Endothelial cell of umbilical vein (primary cell): ENCODE results near the gene VPS8. TPM values are rescaled to one million over a fixed set of nuclear protein-coding genes. Genes with fewer than 3 reads are reported as not detected.

Experiments used
- BruUV-seq: library from RNA; stranded (reverse); fragments of 400-500 nt; replicated peaks from 2 replicates; lab custom pipeline; 2021; lab: Mats Ljungman, UMichigan
- CTCF ChIA-PET: fragments of 300-600, 350-600 bp; sonication (Branson Sonifier 250); formaldehyde crosslinking; loops from one replicate; lab custom pipeline; 2021; ENCODE audit warnings: antibody characterized with exemption, inconsistent platforms; lab: Charles Lee
- POLR2A ChIA-PET: fragments of 300-600, 350-600 bp; sonication (Branson Sonifier 250); formaldehyde crosslinking; loops from one replicate; lab custom pipeline; 2021; ENCODE audit warnings: antibody characterized with exemption, inconsistent platforms; lab: Charles Lee
- DNase-seq: peaks from one replicate; pipeline ENCODE4 v3.0.0-alpha.2; 2011; ENCODE audit warnings: low read depth, low spot score
- FAIRE-seq: peaks from 2 replicates; lab custom pipeline; 2011; peaks lifted over from hg19 to GRCh38; lab: Jason Lieb, UNC
- H2AFZ ChIP-seq: 2 replicates; pipeline ENCODE4 v1.6.0; 2012; ENCODE audit warnings: low read depth, low read length, control low read depth, inconsistent platforms
- H3K27ac ChIP-seq: 2 replicates; pipeline ENCODE4 v1.5.1; 2011; ENCODE audit warnings: low read depth, mild to moderate bottlenecking, control low read depth, low read length, moderate library complexity; ENCODE audit not compliant: insufficient read depth
- H3K27me3 ChIP-seq, 2 experiments: 2 replicates each; pipeline versions ENCODE4 v1.6.0 to v1.6.1; 2011; ENCODE audit warnings: low read length in 2 of 2, mixed read lengths in 1 of 2; ENCODE audit not compliant: control insufficient read depth in 2 of 2, insufficient read depth in 2 of 2
- H3K36me3 ChIP-seq, 2 experiments: 2 replicates in 1 of 2; 3 replicates in 1 of 2; pipeline ENCODE4 v1.5.1; 2011; ENCODE audit warnings: low read length in 2 of 2, mild to moderate bottlenecking in 1 of 2, moderate library complexity in 1 of 2; ENCODE audit not compliant: control insufficient read depth in 2 of 2, insufficient read depth in 2 of 2; ENCODE audit errors: extremely low read depth in 1 of 2
- H3K4me1 ChIP-seq: 3 replicates; pipeline ENCODE4 v1.5.1; 2011; ENCODE audit warnings: mild to moderate bottlenecking, low read length; ENCODE audit not compliant: control insufficient read depth, insufficient read depth; ENCODE audit errors: extremely low read depth
- H3K4me2 ChIP-seq: 2 replicates; pipeline ENCODE4 v1.6.1; 2011; ENCODE audit warnings: low read length, control low read depth, mixed read lengths; ENCODE audit not compliant: insufficient read depth
- H3K4me3 ChIP-seq, 3 experiments: fragments of 200-600 bp in 1 of 3; sonication (generic), shearing (Covaris generic) in 1 of 3; replicated peaks in 1 of 3; 2 replicates each; pipeline ENCODE4 v1.5.1; 2011 to 2016; ENCODE audit warnings: control low read depth in 3 of 3, low read length in 3 of 3, mild to moderate bottlenecking in 2 of 3, inconsistent platforms in 1 of 3, low read depth in 1 of 3, moderate library complexity in 1 of 3; ENCODE audit not compliant: insufficient read depth in 1 of 3
- H3K79me2 ChIP-seq: 2 replicates; pipeline ENCODE4 v1.6.0; 2012; ENCODE audit warnings: low read length, inconsistent platforms; ENCODE audit not compliant: control insufficient read depth, insufficient read depth
- H3K9ac ChIP-seq: replicated peaks from 2 replicates; pipeline ENCODE3; 2011; ENCODE audit warnings: low read length, control low read depth; ENCODE audit not compliant: insufficient read depth; ENCODE audit errors: extremely low read depth
- H3K9me1 ChIP-seq: replicated peaks from 3 replicates; pipeline ENCODE4 v1.6.0; 2011; ENCODE audit warnings: mild to moderate bottlenecking, low read length; ENCODE audit not compliant: control insufficient read depth, insufficient read depth; ENCODE audit errors: extremely low read depth
- H3K9me3 ChIP-seq: replicated peaks from 2 replicates; pipeline ENCODE4 v1.5.1; 2012; ENCODE audit warnings: low read length, inconsistent platforms; ENCODE audit not compliant: control insufficient read depth, insufficient read depth
- H4K20me1 ChIP-seq: replicated peaks from 2 replicates; pipeline ENCODE3; 2011; ENCODE audit warnings: mild to moderate bottlenecking, low read length; ENCODE audit not compliant: control insufficient read depth, insufficient read depth; ENCODE audit errors: extremely low read depth
- EZH2 ChIP-seq: IDR thresholded peaks from 2 replicates; pipeline ENCODE4 v1.6.1; 2012; ENCODE audit warnings: borderline replicate concordance, low read depth, mild to moderate bottlenecking, moderate library complexity, low read length, inconsistent platforms; ENCODE audit not compliant: severe bottlenecking
- FOS ChIP-seq: IDR thresholded peaks from 2 replicates; pipeline ENCODE4 v1.6.1; 2011; ENCODE audit warnings: mild to moderate bottlenecking, low read length, moderate library complexity, borderline replicate concordance; ENCODE audit not compliant: insufficient read depth
- GATA2 ChIP-seq: IDR thresholded peaks from 2 replicates; pipeline ENCODE4 v1.7.0; 2011; ENCODE audit warnings: low read depth, mild to moderate bottlenecking, moderate library complexity, mixed read lengths, low read length; ENCODE audit not compliant: insufficient read length, insufficient read depth
- JUN ChIP-seq: IDR thresholded peaks from 2 replicates; pipeline ENCODE4 v1.6.1; 2011; ENCODE audit warnings: borderline replicate concordance, low read depth; ENCODE audit not compliant: insufficient read length, insufficient read depth
- MYC ChIP-seq: IDR thresholded peaks from one replicate; pipeline ENCODE4 v1.6.1; 2011; ENCODE audit warnings: mild to moderate bottlenecking, low read depth, low read length
- POLR2A ChIP-seq: IDR thresholded peaks from 2 replicates; pipeline ENCODE4 v1.6.1; 2012; ENCODE audit warnings: low read depth, mild to moderate bottlenecking, control low read depth, low read length
- POLR2AphosphoS5 ChIP-seq: IDR thresholded peaks from 2 replicates; pipeline ENCODE4 v1.6.1; 2012; ENCODE audit warnings: low read depth, mild to moderate bottlenecking, control low read depth, low read length, moderate library complexity; ENCODE audit not compliant: insufficient read depth
- dilution Hi-C: fragments of 300-500 bp; cut with MboI; formaldehyde crosslinking; loops from one replicate; pipeline ENCODE4 v1.15.0; 2019; ENCODE audit warnings: low sequenced_read_pairs; ENCODE audit not compliant: extremely low pct_ligation_motif_present
- intact Hi-C: fragments of 100-400 bp; cut with micrococcal nuclease; formaldehyde crosslinking; loops from one replicate; pipeline ENCODE4 v1.10.0; 2022
- polyA plus RNA-seq, 4 experiments: library from polyadenylated mRNA; depleted of rRNA in 3 of 4; stranded (reverse) in 3 of 4; unstranded in 1 of 4; fragments of >200 nt; gene quantifications; 2 replicates each; pipeline versions ENCODE4 v1.2.1 to v1.2.3, GENCODE V29; 2011 to 2012; ENCODE audit warnings: missing spikeins in 1 of 4
- total RNA-seq: library from RNA; stranded (reverse); gene quantifications from 2 replicates; pipeline ENCODE4 v1.2.3, GENCODE V29; 2021
- TF ChIP-seq, protein P1 (sequence below): IDR thresholded peaks from 2 replicates; pipeline ENCODE4 v1.6.1; 2011; ENCODE audit not compliant: insufficient read depth, insufficient read length
- TF ChIP-seq, protein P2 (sequence below), 2 donors: IDR thresholded peaks; 1 replicate in 1 of 2; 2 replicates in 1 of 2; pipeline ENCODE4 v1.5.1; 2011; ENCODE audit warnings: low read length in 2 of 2, mild to moderate bottlenecking in 2 of 2, moderate library complexity in 2 of 2, control low read depth in 1 of 2, inconsistent platforms in 1 of 2, low read depth in 1 of 2; ENCODE audit not compliant: insufficient read depth in 1 of 2; ENCODE audit errors: extremely low read depth in 1 of 2

VPS8 gene
- total and polyA plus RNA-seq, 2 donors (not counting 3 experiments of a cell fraction or from before 2014, with no cell fraction given) = 13.7 to 51.6 TPM

DNA sequence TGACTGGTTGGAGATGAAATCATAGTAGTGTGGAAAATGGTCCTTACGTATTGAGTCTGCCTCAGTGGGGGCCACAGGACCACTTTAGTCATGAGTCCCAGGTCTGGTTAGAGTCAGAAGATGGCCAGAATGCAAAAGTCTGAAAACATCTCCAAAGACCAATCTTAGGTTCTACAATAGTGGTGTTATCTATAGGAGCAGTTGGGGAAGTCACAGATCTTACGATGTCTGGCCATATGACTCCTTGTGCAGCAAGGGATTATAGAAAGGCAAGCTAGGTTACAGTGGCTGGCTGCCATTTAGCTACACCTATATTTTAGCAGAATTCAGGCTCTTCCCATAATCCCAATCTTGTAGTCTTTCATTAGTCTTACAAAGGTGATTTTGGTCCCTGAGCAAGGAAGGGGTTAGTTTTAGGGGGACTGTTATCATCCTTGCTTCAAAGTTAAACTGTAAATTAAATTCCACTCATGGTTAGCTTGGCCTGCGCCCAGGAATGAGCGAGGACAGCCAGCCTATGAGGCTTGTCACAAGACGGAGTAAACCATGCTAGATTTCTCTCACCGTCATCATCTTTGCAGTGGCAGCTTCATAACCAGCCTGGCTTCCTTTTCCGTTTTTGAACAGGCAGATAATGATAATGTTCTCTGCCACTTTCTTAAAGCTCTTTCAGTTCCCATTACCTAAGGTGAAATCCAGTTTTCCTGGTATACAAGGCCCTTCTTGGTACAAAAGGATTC is 134.1 kb downstream of the VPS8 start:
- no peak overlapping the region for H3K27ac ChIP-seq
- no TSS peak for BruUV-seq

More for the DNA sequence above, 134.1 kb downstream of the VPS8 start:
- DNase-seq (no peak), FAIRE-seq (no peak)
- H3K9ac ChIP-seq = no peak overlapping the region
- H3K9me1 ChIP-seq = no peaks in the 10 kb centered on the region
- no peak overlapping the region for H3K4me2 ChIP-seq
- H2AFZ ChIP-seq = no peak overlapping the region
- no peaks in the 10 kb centered on the region for H3K9me3 ChIP-seq
- H3K27me3 ChIP-seq = no peaks in the 10 kb centered on the region
- no peaks in the 10 kb centered on the region for H3K4me1 ChIP-seq
- intact Hi-C loops (no loop called here), dilution Hi-C loops (no loop called here)
- H4K20me1 ChIP-seq = no peaks in the 10 kb centered on the region
- CTCF ChIA-PET = no interaction called here
- no peaks in the 10 kb centered on the region for H3K36me3 ChIP-seq
- H3K79me2 ChIP-seq = no peaks in the 10 kb centered on the region
- no peak overlapping the region for H3K4me3 ChIP-seq
- TF ChIP-seq GATA2 (no peak), EZH2 (no peak), MYC (no peak), JUN (no peak), POLR2AphosphoS5 (no peak), POLR2A (no peak), FOS (no peak)
- TF ChIP-seq, protein P1, sequence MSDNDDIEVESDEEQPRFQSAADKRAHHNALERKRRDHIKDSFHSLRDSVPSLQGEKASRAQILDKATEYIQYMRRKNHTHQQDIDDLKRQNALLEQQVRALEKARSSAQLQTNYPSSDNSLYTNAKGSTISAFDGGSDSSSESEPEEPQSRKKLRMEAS = no peak
- TF ChIP-seq, protein P2, sequence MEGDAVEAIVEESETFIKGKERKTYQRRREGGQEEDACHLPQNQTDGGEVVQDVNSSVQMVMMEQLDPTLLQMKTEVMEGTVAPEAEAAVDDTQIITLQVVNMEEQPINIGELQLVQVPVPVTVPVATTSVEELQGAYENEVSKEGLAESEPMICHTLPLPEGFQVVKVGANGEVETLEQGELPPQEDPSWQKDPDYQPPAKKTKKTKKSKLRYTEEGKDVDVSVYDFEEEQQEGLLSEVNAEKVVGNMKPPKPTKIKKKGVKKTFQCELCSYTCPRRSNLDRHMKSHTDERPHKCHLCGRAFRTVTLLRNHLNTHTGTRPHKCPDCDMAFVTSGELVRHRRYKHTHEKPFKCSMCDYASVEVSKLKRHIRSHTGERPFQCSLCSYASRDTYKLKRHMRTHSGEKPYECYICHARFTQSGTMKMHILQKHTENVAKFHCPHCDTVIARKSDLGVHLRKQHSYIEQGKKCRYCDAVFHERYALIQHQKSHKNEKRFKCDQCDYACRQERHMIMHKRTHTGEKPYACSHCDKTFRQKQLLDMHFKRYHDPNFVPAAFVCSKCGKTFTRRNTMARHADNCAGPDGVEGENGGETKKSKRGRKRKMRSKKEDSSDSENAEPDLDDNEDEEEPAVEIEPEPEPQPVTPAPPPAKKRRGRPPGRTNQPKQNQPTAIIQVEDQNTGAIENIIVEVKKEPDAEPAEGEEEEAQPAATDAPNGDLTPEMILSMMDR (IDR thresholded peaks at IDR 0.05; ENCODE audit: extremely low read depth in 1 of 2, insufficient read depth in 1 of 2, low read depth in 1 of 2, low read length in 2 of 2) = no peak
- POLR2A ChIA-PET = no interaction called here
